Epidermal melanocyte (primary cell): ENCODE measurements around the gene TEX36.
"Not testable (repeated sequence)": the region's sequence is repeated elsewhere in the genome, so short reads cannot be mapped to it uniquely, and the experiment has no call there.

ENCODE experiments used
- DNase-seq: peaks from one replicate; pipeline ENCODE4 v3.0.0; 2011; ENCODE audit warnings: low spot score; ENCODE audit not compliant: insufficient read length

Gene TEX36

GRCh38 chr10:125634606-125635005 lies 48.4 kb downstream of the TEX36 start:
- DNase-seq, result no peak

- DNase-seq, result no peak
Measured at GRCh38 chr10:125633517-125633999, 49.4 kb downstream of the TEX36 start.

- DNase-seq, result no peak
Measured at GRCh38 chr10:125631806-125632205, 51.2 kb downstream of the TEX36 start.

GRCh38 chr10:125629758-125630376 lies 53.1 kb downstream of the TEX36 start:
- DNase-seq, result no peak

GRCh38 chr10:125628104-125629049 lies 54.6 kb downstream of the TEX36 start:
- DNase-seq, result no peak

GRCh38 chr10:125627646-125628045 lies 55.3 kb downstream of the TEX36 start:
- no peak for DNase-seq

GRCh38 chr10:125626671-125627070 lies 56.3 kb downstream of the TEX36 start:
- DNase-seq, result no peak

- DNase-seq, result no peak
Measured at GRCh38 chr10:125625586-125625985, 57.4 kb downstream of the TEX36 start.

GRCh38 chr10:125624800-125625199 lies 58.2 kb downstream of the TEX36 start:
- no peak for DNase-seq

GRCh38 chr10:125621052-125621451 lies 61.9 kb downstream of the TEX36 start:
- no peak for DNase-seq

GRCh38 chr10:125620401-125620800 lies 62.6 kb downstream of the TEX36 start:
- no peak for DNase-seq

GRCh38 chr10:125613062-125613461 lies 69.9 kb downstream of the TEX36 start:
- not testable (repeated sequence) for DNase-seq

GRCh38 chr10:125611756-125612155 lies 71.2 kb downstream of the TEX36 start:
- no peak for DNase-seq

GRCh38 chr10:125611216-125611615 lies 71.7 kb downstream of the TEX36 start:
- DNase-seq, result no peak

GRCh38 chr10:125609859-125610258 lies 73.1 kb downstream of the TEX36 start:
- DNase-seq, result no peak

GRCh38 chr10:125608474-125608873 lies 74.5 kb downstream of the TEX36 start:
- DNase-seq, result no peak

- no peak for DNase-seq
Measured at GRCh38 chr10:125607689-125608290, 75.2 kb downstream of the TEX36 start.

- no peak for DNase-seq
Measured at GRCh38 chr10:125606414-125607010, 76.5 kb downstream of the TEX36 start.
